Measurements from ENCODE around the gene API5.

GRCh38 chr11:43384393-43384792, 72.6 kb downstream of the API5 start:
- TF ChIP-seq GATA2 (IDR thresholded peaks at IDR 0.05; ENCODE audit: low read depth, low read length) (no peak), GATA3 (IDR thresholded peaks at IDR 0.05; ENCODE audit: low read depth, low read length) (no peak)
